GM12892 (cell line): ENCODE results near the gene MOK.

Experiments
- POLR2A ChIP-seq: IDR thresholded peaks from 2 replicates; pipeline ENCODE4 v1.6.1; 2011; ENCODE audit warnings: low read depth, low read length, control low read depth
- POLR2AphosphoS5 ChIP-seq: IDR thresholded peaks from 2 replicates; pipeline ENCODE4 v1.6.1; 2011; ENCODE audit warnings: low read depth, low read length, control low read depth

DNA sequence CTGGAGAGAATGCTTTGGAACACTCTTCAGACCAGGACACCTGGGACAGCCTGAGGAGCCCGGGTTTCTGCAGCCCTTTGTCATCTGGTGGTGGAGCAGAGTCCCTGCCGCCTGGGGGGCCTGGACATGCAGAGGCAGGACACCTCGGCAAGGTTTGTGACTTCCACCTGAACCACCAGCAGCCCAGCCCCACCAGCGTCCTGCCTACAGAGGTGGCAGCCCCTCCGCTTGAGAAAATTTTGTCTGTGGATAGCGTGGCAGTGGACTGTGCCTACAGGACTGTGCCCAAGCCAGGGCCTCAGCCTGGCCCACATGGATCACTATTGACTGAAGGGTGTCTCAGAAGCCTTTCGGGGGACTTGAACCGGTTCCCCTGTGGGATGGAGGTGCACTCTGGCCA is 36.6 kb upstream of the MOK start:
- TF ChIP-seq POLR2A (no peak), POLR2AphosphoS5 (no peak)
